GM21737 (cell line): ENCODE data around the gene GREM2.
A peak's percentile ranks its signal among the peaks of the same experiment; 100 is the strongest.

Source experiments
- ATAC-seq: cut with Tn5 transposase; IDR thresholded peaks from one replicate; pipeline ENCODE4 v1.9.1; 2021; ENCODE audit warnings: mild to moderate bottlenecking, moderate library complexity; ENCODE audit not compliant: unreplicated experiment

GREM2 gene

GRCh38 chr1:240611228-240611618 lies 732 bp downstream of the GREM2 start:
- ATAC-seq = no peak

GRCh38 chr1:240610636-240611035 lies 1.3 kb downstream of the GREM2 start:
- no peak for ATAC-seq

- ATAC-seq = no peak
Observed at GRCh38 chr1:240609527-240610060, 2.4 kb downstream of the GREM2 start.

DNA sequence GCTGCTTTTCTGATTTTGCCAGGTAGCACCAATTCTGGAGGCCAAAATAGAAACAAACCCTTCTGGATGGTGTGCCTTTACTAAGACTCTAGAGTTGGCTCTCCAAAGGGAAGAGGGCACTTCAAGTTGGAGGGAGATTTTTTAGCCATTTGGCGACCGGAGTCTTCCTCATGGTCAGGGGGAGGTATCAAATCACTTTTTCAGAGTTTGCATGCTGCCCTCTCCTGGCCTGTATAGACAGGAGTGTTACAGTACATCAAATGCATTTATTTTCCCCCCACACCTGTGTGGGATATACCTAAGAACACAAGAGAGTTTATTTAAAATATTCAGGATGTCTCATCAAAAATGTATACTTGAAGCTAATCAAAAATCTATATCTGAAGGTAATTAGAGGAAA lies 3.2 kb downstream of the GREM2 start:
- no peak for ATAC-seq

- no peak for ATAC-seq
Observed at GRCh38 chr1:240607006-240607405, 4.9 kb downstream of the GREM2 start.

DNA sequence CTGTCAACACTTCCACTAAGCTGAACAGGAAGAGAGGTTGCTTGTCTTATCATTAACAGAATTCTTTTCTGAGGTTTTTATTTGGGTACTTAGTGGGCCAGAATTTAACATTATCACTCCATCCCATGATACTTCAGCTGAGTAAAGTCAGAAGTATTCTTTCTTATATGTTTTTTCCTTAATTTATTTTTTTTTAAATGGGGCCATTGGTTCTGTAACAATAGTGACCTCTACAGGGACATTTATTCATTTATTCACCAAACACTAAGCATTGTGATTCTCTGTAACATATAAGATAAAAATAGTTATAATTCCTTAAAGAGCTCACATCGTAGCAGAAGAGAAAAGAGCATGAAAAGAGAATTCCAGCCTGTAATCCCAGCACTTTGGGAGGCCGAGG lies 9.8 kb downstream of the GREM2 start:
- no peak for ATAC-seq

GRCh38 chr1:240599830-240600229 lies 12.1 kb downstream of the GREM2 start:
- no peak for ATAC-seq

GRCh38 chr1:240599299-240599698 lies 12.7 kb downstream of the GREM2 start:
- ATAC-seq = no peak

- no peak for ATAC-seq
Observed at GRCh38 chr1:240598216-240599001, 13.5 kb downstream of the GREM2 start.

- no peak for ATAC-seq
Observed at GRCh38 chr1:240597153-240597745, 14.7 kb downstream of the GREM2 start.

- no peak for ATAC-seq
Observed at GRCh38 chr1:240595476-240595875, 16.5 kb downstream of the GREM2 start.

GRCh38 chr1:240591564-240591963 lies 20.4 kb downstream of the GREM2 start:
- no peak for ATAC-seq

GRCh38 chr1:240591078-240591477 lies 20.9 kb downstream of the GREM2 start:
- ATAC-seq = no peak

GRCh38 chr1:240589585-240590110 lies 22.3 kb downstream of the GREM2 start:
- no peak for ATAC-seq

DNA sequence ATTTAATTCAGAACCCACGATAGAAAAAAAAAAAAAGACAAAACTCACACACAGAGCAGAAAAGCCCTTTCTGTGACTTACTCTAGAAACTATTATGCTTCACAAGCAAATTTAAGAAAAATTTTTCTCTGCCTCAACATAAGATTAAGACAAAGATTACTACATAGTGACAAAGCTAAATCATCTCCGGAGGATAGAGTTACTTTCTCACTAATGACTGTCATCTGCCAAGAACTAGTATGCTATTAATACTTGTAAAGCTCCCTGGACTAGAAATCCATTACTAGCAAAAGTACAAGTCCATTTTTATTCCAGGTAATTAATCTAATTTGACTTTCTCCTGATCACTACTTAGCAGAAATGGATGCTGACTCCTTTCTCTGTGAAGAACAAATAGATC lies 25.9 kb downstream of the GREM2 start:
- no peak for ATAC-seq

GRCh38 chr1:240582953-240583352 lies 29.0 kb downstream of the GREM2 start:
- no peak for ATAC-seq

DNA sequence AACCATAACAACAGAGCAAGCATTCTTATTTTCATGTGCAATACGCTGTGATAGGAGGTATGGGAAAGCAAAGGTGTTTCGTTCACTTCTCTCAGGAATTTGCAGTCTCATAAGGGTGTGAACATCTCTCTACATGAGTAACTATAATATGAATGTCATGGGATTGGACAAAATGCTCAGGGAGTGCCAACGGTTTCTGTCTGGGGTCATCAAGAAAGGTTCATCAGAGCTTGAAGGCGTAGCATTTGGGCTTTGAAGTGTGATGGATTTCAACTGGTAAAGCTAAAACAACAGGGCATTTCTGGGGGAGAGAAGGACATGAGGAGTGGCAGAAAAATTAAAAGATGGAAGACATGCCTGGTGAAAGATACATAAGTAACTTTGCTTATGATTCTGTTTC lies 32.4 kb downstream of the GREM2 start:
- no peak for ATAC-seq

DNA sequence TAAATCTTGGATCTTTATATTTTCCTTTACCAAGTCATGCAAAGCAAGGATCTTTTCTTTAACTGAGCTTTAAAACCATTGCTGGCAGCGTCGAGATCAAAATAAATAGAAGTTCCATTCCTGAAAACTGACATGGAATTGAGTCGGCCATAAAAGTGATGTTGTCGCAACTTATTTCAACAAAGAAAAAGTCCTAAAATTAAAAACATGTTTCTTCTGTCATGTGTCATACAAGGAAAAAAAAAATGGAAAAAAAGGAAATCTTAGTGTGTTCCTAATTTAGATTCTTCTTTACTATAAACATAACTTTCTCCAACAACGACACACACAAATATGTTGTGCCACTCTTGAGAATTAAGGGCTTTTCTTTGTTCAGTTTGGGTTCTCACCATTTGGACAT lies 34.9 kb downstream of the GREM2 start:
- ATAC-seq = no peak

GRCh38 chr1:240575981-240576662 lies 35.8 kb downstream of the GREM2 start:
- peak; percentile 88 for ATAC-seq

GRCh38 chr1:240572328-240572727 lies 39.6 kb downstream of the GREM2 start:
- ATAC-seq = no peak

DNA sequence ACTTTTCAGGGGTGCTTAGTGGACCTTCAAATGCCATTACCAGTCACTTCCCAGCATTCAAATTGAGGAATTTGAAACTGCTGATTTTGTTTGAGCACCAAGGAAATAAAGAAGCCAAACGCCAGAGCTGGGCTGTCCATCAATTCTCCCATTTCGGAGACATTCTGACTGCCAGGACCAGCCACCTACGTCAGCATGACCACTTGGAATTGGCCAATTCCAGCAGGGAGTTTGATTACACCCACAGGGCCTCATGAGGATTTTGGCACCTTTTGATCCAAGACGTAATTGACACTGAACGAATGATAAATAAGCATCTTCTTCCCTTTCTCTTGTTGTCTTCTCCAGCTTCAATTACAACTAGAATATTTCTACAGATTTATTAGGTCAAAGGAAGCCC lies 40.2 kb downstream of the GREM2 start:
- no peak for ATAC-seq

DNA sequence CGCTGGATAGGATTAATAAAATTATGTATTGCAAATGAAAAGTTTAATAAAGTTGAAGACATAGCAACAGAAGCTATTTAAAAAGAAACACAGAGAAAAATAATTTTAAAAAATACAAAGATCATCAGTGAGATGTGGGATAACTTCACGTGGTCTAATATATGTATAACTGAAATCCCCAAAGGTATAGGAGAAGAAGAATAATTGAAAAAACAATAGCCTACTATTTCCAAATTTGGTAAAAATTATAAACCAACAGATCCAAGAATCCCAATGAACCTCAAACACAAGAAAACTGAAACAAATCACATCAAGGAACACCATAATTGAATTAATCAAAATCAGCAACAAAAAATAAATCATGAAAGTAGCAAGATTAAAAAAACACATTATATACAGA lies 44.9 kb downstream of the GREM2 start:
- ATAC-seq = no peak
